Cardiac muscle cell (in vitro differentiated cells and primary cell): Measurements from ENCODE around the gene TENT5A. TPM values are rescaled to one million over a fixed set of nuclear protein-coding genes. Genes with fewer than 3 reads are reported as not detected.

Experiments used
- DNase-seq, 2 donors: peaks; one replicate each; pipeline versions ENCODE4 v3.0.0 to v3.0.0-alpha.2; 2010 to 2017; ENCODE audit warnings: low read depth in 1 of 2, low spot score in 1 of 2
- H3K27ac ChIP-seq: fragments of 200-600 bp; sonication (generic); 2 replicates; pipeline ENCODE4 v1.5.1; 2016
- H3K27me3 ChIP-seq: fragments of 200-600 bp; sonication (generic); 2 replicates; pipeline ENCODE4 v1.6.0; 2016; ENCODE audit warnings: control low read depth
- H3K36me3 ChIP-seq: fragments of 200-600 bp; sonication (generic); 2 replicates; pipeline ENCODE4 v1.5.1; 2016; ENCODE audit warnings: control low read depth
- H3K4me1 ChIP-seq: fragments of 200-600 bp; sonication (generic); 2 replicates; pipeline ENCODE4 v1.8.1; 2017; ENCODE audit warnings: low read depth, mild to moderate bottlenecking, mixed run types
- H3K4me3 ChIP-seq: fragments of 200-600 bp; sonication (generic); 2 replicates; pipeline ENCODE4 v1.5.1; 2016; ENCODE audit warnings: mild to moderate bottlenecking
- H3K9me3 ChIP-seq: fragments of 200-600 bp; sonication (generic); 2 replicates; pipeline ENCODE4 v1.5.1; 2017; ENCODE audit warnings: low read depth, mild to moderate bottlenecking, control low read depth
- CTCF ChIP-seq: IDR thresholded peaks from 2 replicates; pipeline ENCODE4 v1.5.1; 2012; ENCODE audit warnings: low read depth, mild to moderate bottlenecking, low read length
- polyA plus RNA-seq: library from polyadenylated mRNA; unstranded; fragments of >200 nt; fragmentation: Nextera tagmentation; extraction: Ambion mirVana; gene quantifications from 2 replicates; pipeline ENCODE4 v1.2.1, GENCODE V29; 2016
- total RNA-seq: library from RNA; depleted of rRNA; stranded (reverse); fragments of >200 nt; gene quantifications from 2 replicates; pipeline ENCODE4 v1.2.3, GENCODE V29; 2016

TENT5A gene
- total and polyA plus RNA-seq, 2 experiments from 2014 or later: 8.1 to 9.2 TPM

GRCh38 chr6:81725127-81725526 is 27.4 kb downstream of the TENT5A start:
- H3K27ac ChIP-seq: no peak overlapping the region
- H3K4me3 ChIP-seq: no peak overlapping the region
- no peaks in the 10 kb centered on the region for H3K9me3 ChIP-seq
- H3K4me1 ChIP-seq: peaks cover 6% of the 10 kb centered on the region
- DNase-seq: no peak
- TF ChIP-seq CTCF: no peak
- no peaks in the 10 kb centered on the region for H3K27me3 ChIP-seq
- H3K36me3 ChIP-seq: no peaks in the 10 kb centered on the region

GRCh38 chr6:81722506-81723223 is 29.8 kb downstream of the TENT5A start:
- Histone ChIP-seq H3K9me3 (no peaks in the 10 kb centered on the region), H3K36me3 (no peaks in the 10 kb centered on the region), H3K27me3 (no peaks in the 10 kb centered on the region), H3K4me1 (peaks cover 6% of the 10 kb centered on the region), H3K4me3 (no peak overlapping the region), H3K27ac (no peak overlapping the region)
- DNase-seq: no peak
- TF ChIP-seq CTCF: no peak

GRCh38 chr6:81720427-81720826 is 32.1 kb downstream of the TENT5A start:
- no peak for TF ChIP-seq CTCF
- H3K9me3 ChIP-seq: no peaks in the 10 kb centered on the region
- no peaks in the 10 kb centered on the region for H3K36me3 ChIP-seq
- no peaks in the 10 kb centered on the region for H3K27me3 ChIP-seq
- peak in 1 of 2 donors; percentile 7 for DNase-seq
- peaks cover 6% of the 10 kb centered on the region for H3K4me1 ChIP-seq
- H3K4me3 ChIP-seq: no peak overlapping the region
- no peak overlapping the region for H3K27ac ChIP-seq

- no peaks in the 10 kb centered on the region for H3K9me3 ChIP-seq
- no peak overlapping the region for H3K4me3 ChIP-seq
- DNase-seq: peak in 1 of 2 donors; percentile 44
- H3K27me3 ChIP-seq: no peaks in the 10 kb centered on the region
- no peak for TF ChIP-seq CTCF
- H3K27ac ChIP-seq: no peak overlapping the region
- no peaks in the 10 kb centered on the region for H3K36me3 ChIP-seq
- peaks cover 6% of the 10 kb centered on the region for H3K4me1 ChIP-seq
Observed at GRCh38 chr6:81718126-81718525, 34.4 kb downstream of the TENT5A start.

GRCh38 chr6:81714684-81715083 is 37.8 kb downstream of the TENT5A start:
- no peak for DNase-seq
- Histone ChIP-seq H3K36me3 (no peaks in the 10 kb centered on the region), H3K27me3 (no peaks in the 10 kb centered on the region), H3K9me3 (no peaks in the 10 kb centered on the region), H3K27ac (no peak overlapping the region), H3K4me1 (no peaks in the 10 kb centered on the region), H3K4me3 (no peak overlapping the region)
- TF ChIP-seq CTCF: no peak
